DND-41 (cell line): ENCODE data around the gene SBK3.

ENCODE experiments used
- ATAC-seq: fragments of 200-7000 bp; cut with Tn5 transposase; 3 replicates; pipeline ENCODE4 v1.9.1; 2021; ENCODE audit warnings: low read depth; ENCODE audit not compliant: insufficient read depth
- DNase-seq: peaks from one replicate; pipeline ENCODE4 v3.0.0-alpha.2; 2020
- H2AFZ ChIP-seq: 2 replicates; pipeline ENCODE4 v1.6.0; 2012; ENCODE audit warnings: low read depth, low read length
- H3K27ac ChIP-seq: 2 replicates; pipeline ENCODE4 v1.5.1; 2012; ENCODE audit warnings: low read length, inconsistent platforms
- H3K27me3 ChIP-seq: fragments of 200-600 bp; sonication (generic); 2 replicates; pipeline ENCODE4 v1.6.0; 2012; ENCODE audit warnings: low read length, mild to moderate bottlenecking, inconsistent platforms; ENCODE audit not compliant: insufficient read depth, poor library complexity
- H3K36me3 ChIP-seq: 2 replicates; pipeline ENCODE4 v1.5.1; 2012; ENCODE audit warnings: low read length, inconsistent platforms; ENCODE audit not compliant: insufficient read depth
- H3K4me1 ChIP-seq: 2 replicates; pipeline ENCODE4 v1.5.1; 2012; ENCODE audit warnings: mild to moderate bottlenecking, low read length; ENCODE audit not compliant: insufficient read depth
- H3K4me2 ChIP-seq: 2 replicates; pipeline ENCODE4 v1.6.0; 2012; ENCODE audit warnings: mild to moderate bottlenecking, moderate library complexity, low read length, inconsistent platforms; ENCODE audit not compliant: insufficient read depth
- H3K4me3 ChIP-seq, 2 experiments: fragments of 200-600 bp in 1 of 2; shearing (Covaris generic) in 1 of 2; 2 replicates each; pipeline ENCODE4 v1.5.1; 2012 to 2016; ENCODE audit warnings: inconsistent platforms in 2 of 2, low read length in 2 of 2, mild to moderate bottlenecking in 2 of 2, low read depth in 1 of 2, moderate library complexity in 1 of 2
- H3K79me2 ChIP-seq: 2 replicates; pipeline ENCODE4 v1.6.0; 2012; ENCODE audit warnings: low read length, inconsistent platforms; ENCODE audit not compliant: insufficient read depth
- H3K9ac ChIP-seq: 2 replicates; pipeline ENCODE4 v1.6.0; 2012; ENCODE audit warnings: low read depth, mild to moderate bottlenecking, inconsistent platforms, low read length, moderate library complexity
- H3K9me3 ChIP-seq: 2 replicates; pipeline ENCODE4 v1.5.1; 2012; ENCODE audit warnings: low read length, moderate library complexity, mild to moderate bottlenecking, inconsistent platforms; ENCODE audit not compliant: insufficient read depth, severe bottlenecking
- H4K20me1 ChIP-seq: 2 replicates; pipeline ENCODE4 v1.6.0; 2012; ENCODE audit warnings: low read length; ENCODE audit not compliant: insufficient read depth
- EZH2 ChIP-seq: IDR thresholded peaks from 3 replicates; pipeline ENCODE4 v1.6.1; 2012; ENCODE audit warnings: borderline replicate concordance, low read depth, mild to moderate bottlenecking, moderate library complexity, low read length, inconsistent platforms; ENCODE audit not compliant: severe bottlenecking
- TF ChIP-seq, protein P1 (sequence below): IDR thresholded peaks from 2 replicates; pipeline ENCODE4 v1.5.1; 2012; ENCODE audit warnings: borderline replicate concordance, low read length, moderate library complexity, mild to moderate bottlenecking; ENCODE audit not compliant: poor library complexity, severe bottlenecking; ENCODE audit errors: extremely low read depth

The SBK3 gene

DNA sequence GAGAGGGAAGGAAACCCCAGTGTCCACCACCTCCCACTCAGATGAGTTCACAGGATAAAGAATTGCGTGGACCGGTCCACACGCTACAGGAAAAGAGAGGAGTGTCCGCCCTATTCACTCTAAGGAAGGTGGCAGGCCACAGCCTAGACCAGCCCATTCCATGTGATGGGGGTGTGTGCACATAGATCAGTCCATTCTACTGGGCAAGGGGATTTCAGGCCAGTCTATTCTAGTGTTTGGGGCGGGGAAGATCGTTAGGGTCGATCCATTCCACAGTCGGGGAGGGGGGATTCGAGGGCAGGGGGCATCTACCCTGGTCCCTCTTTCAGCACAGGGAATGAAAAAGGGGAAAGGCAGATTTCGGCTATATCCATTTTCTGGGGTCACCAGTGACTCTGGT is 46.2 kb upstream of the SBK3 start:
- H3K4me3 ChIP-seq = no peak overlapping the region
- H3K27me3 ChIP-seq = no peaks in the 10 kb centered on the region
- no peak overlapping the region for H2AFZ ChIP-seq
- TF ChIP-seq EZH2 = no peak
- TF ChIP-seq, protein P1, sequence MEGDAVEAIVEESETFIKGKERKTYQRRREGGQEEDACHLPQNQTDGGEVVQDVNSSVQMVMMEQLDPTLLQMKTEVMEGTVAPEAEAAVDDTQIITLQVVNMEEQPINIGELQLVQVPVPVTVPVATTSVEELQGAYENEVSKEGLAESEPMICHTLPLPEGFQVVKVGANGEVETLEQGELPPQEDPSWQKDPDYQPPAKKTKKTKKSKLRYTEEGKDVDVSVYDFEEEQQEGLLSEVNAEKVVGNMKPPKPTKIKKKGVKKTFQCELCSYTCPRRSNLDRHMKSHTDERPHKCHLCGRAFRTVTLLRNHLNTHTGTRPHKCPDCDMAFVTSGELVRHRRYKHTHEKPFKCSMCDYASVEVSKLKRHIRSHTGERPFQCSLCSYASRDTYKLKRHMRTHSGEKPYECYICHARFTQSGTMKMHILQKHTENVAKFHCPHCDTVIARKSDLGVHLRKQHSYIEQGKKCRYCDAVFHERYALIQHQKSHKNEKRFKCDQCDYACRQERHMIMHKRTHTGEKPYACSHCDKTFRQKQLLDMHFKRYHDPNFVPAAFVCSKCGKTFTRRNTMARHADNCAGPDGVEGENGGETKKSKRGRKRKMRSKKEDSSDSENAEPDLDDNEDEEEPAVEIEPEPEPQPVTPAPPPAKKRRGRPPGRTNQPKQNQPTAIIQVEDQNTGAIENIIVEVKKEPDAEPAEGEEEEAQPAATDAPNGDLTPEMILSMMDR = no peak
- no peaks in the 10 kb centered on the region for H4K20me1 ChIP-seq
- H3K4me1 ChIP-seq = peaks cover 19% of the 10 kb centered on the region
- no peak for ATAC-seq
- no peak overlapping the region for H3K9ac ChIP-seq
- H3K79me2 ChIP-seq = no peaks in the 10 kb centered on the region
- H3K9me3 ChIP-seq = no peaks in the 10 kb centered on the region
- H3K27ac ChIP-seq = no peak overlapping the region
- peaks cover 32% of the 10 kb centered on the region for H3K36me3 ChIP-seq
- H3K4me2 ChIP-seq = no peak overlapping the region
- no peak for DNase-seq

DNA sequence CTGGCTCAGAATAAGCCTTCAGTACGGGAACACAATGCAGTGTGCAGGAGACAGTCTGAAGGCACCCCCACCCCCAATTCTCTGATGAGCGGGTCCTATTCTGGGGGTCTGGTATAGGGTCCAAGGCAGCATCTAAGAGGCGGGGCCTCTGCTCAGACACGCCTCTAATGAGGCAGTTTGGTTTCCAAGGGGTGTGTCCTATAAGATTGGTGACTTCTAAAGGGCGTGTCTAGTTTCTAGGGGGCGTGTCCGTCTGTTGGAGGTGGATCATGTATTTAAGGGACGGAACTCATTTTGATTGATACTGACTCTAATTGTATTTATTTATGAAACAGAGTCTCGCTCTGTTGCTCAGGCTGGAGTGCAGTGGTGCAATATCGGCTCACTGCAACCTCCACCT is 45.3 kb upstream of the SBK3 start:
- H3K4me3 ChIP-seq = no peak overlapping the region
- peaks cover 22% of the 10 kb centered on the region for H3K36me3 ChIP-seq
- H3K4me2 ChIP-seq = no peak overlapping the region
- DNase-seq (peak; percentile 35), ATAC-seq (no peak)
- H3K4me1 ChIP-seq = peaks cover 29% of the 10 kb centered on the region
- no peaks in the 10 kb centered on the region for H3K27me3 ChIP-seq
- H4K20me1 ChIP-seq = no peaks in the 10 kb centered on the region
- H2AFZ ChIP-seq = no peak overlapping the region
- no peaks in the 10 kb centered on the region for H3K79me2 ChIP-seq
- no peaks in the 10 kb centered on the region for H3K9me3 ChIP-seq
- H3K27ac ChIP-seq = no peak overlapping the region
- H3K9ac ChIP-seq = no peak overlapping the region
- no peak for TF ChIP-seq EZH2
- TF ChIP-seq, protein P1 = no peak

DNA sequence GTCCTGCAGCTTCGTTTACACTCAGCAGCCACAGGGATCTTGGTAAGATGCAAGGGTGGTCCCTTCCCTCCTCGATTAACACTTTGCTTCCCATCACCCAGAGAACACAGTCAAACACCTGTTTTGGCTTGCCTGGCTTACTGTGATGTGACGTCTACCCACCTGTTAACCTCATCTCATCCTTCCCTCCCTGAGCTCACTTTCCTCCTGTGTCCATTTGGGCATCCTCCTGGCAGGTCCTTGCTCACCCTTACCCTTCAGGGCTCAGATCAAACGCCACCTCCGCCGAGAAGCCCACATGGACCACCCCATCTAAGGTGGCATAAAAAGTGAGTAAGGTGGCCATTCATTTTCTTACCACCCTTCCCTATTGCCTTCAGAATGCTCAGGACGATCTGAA is 44.8 kb upstream of the SBK3 start:
- no peak overlapping the region for H3K4me3 ChIP-seq
- no peaks in the 10 kb centered on the region for H3K9me3 ChIP-seq
- peaks cover 34% of the 10 kb centered on the region for H3K4me1 ChIP-seq
- no peaks in the 10 kb centered on the region for H4K20me1 ChIP-seq
- H3K36me3 ChIP-seq = peaks cover 17% of the 10 kb centered on the region
- no peaks in the 10 kb centered on the region for H3K27me3 ChIP-seq
- no peak for DNase-seq
- H3K4me2 ChIP-seq = no peak overlapping the region
- no peak for TF ChIP-seq EZH2
- TF ChIP-seq, protein P1 = no peak
- no peak overlapping the region for H3K9ac ChIP-seq
- no peaks in the 10 kb centered on the region for H3K79me2 ChIP-seq
- H3K27ac ChIP-seq = no peak overlapping the region
- no peak for ATAC-seq
- no peak overlapping the region for H2AFZ ChIP-seq

DNA sequence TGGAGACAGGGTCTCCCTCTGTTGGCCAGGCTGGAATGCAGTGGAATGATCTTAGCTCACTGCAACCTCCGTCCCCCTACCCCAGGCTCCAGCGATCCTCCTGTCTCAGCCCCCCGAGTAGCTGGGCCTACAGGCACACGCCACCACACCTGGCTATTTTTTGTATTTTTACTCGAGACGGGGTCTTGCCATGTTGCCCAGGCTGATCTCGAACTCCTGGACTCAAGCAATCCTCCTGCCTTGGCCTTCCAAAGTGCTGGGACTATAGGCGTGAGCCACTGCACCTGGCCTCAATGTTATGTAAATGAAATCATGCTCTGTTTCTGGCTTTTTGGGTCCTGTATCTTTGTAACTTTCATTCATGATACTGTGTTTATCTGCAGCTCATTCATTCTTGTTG is 43.4 kb upstream of the SBK3 start:
- H3K27me3 ChIP-seq = no peaks in the 10 kb centered on the region
- DNase-seq = no peak
- peaks cover 34% of the 10 kb centered on the region for H3K4me1 ChIP-seq
- H4K20me1 ChIP-seq = no peaks in the 10 kb centered on the region
- no peaks in the 10 kb centered on the region for H3K9me3 ChIP-seq
- no peak overlapping the region for H3K4me3 ChIP-seq
- H3K9ac ChIP-seq = no peak overlapping the region
- H3K4me2 ChIP-seq = no peak overlapping the region
- H3K27ac ChIP-seq = no peak overlapping the region
- H3K36me3 ChIP-seq = peaks cover 9% of the 10 kb centered on the region
- no peak for ATAC-seq
- H3K79me2 ChIP-seq = no peaks in the 10 kb centered on the region
- no peak for TF ChIP-seq EZH2
- TF ChIP-seq, protein P1 = no peak
- no peak overlapping the region for H2AFZ ChIP-seq
